IPS-NIHi11 (cell line): ENCODE data around the gene SLC26A3.

Source experiments
- DNase-seq: peaks from one replicate; pipeline ENCODE4 v3.0.0; 2012; ENCODE audit warnings: mixed read lengths, low spot score

Gene SLC26A3

DNA sequence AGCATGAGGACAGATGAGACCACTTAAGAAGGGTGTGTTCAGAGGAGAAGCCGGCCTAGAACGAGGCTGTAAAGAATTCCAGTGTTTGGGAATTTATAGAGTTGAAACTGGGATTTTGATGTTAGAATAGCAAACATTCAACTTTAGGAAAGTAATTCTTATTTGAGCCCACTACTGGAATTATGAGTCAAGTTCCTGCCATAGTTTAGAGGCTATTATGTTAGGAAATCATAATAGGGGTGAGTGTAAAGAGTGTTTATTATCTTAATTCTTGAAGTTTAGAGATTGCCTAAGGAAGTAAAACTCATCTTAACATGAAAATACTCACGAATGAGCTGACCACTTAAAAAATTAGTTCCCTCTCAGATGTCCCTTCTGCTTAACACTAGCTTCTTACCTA lies 57.0 kb downstream of the SLC26A3 start:
- DNase-seq, result no peak

DNA sequence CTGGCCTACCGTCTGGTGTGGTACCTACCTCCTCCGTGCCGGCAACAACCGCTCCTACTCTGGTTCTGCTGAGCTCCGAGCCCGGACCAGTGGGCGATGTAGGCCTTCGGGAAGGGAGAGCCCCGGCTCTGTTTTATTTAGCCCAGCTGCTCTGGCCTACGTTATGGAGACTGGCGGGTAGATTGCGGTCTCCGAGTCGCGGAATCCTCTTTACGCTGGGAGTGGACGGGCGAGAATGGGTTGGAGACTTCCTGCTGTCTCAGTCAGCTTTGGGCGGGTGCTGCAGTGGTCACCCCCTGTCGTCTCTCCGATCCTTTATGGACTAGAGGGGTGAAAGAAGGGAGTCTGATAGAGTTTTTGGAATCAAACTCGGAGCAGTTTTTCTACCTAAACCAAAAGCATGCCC lies 58.7 kb downstream of the SLC26A3 start:
- no peak for DNase-seq

DNA sequence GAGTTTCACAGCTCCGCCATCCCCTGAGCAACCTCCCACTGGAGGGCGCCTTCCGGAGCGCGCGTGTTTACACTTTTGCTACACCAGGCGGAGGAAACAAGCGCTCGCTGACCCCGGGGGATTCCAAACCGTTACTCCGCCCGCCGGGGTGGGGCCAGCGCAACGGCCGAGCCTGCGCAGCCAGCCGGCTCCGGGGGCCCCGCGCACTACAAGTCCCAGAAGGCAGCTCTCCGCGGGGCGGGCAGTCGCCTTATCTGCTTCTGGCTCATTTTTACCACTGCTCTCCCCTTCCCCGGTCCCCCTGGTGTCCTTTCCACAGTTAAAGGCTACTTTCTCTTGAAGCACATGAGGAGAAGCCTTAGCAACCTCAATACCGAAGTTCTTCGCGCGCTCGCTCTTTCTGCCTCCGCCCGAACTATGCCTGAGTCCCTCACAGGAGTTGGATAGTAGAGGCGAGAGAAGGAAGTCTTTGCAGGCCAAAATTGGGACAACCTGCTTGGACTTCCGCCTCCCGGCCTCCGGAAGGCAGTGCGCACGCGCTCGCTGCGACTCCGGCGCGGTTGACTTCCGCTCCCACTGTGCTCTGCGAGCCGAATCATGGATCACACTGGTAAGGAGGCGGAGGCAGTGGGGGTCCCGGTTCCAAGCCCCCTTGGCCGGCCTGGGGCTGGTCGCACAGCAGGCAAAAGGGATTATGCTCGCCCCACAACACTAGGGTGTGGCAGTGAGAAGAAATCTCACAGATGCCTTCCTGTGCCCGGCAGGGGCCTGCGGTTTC lies 59.3 kb downstream of the SLC26A3 start, which contains the start of gene CBLL1:
CBLL1 (plus strand) TSS at position 576 of the 778 bp plus-strand sequence; CDS start at position 598, 22 bp downstream.
- DNase-seq, result peak; percentile 91

DNA sequence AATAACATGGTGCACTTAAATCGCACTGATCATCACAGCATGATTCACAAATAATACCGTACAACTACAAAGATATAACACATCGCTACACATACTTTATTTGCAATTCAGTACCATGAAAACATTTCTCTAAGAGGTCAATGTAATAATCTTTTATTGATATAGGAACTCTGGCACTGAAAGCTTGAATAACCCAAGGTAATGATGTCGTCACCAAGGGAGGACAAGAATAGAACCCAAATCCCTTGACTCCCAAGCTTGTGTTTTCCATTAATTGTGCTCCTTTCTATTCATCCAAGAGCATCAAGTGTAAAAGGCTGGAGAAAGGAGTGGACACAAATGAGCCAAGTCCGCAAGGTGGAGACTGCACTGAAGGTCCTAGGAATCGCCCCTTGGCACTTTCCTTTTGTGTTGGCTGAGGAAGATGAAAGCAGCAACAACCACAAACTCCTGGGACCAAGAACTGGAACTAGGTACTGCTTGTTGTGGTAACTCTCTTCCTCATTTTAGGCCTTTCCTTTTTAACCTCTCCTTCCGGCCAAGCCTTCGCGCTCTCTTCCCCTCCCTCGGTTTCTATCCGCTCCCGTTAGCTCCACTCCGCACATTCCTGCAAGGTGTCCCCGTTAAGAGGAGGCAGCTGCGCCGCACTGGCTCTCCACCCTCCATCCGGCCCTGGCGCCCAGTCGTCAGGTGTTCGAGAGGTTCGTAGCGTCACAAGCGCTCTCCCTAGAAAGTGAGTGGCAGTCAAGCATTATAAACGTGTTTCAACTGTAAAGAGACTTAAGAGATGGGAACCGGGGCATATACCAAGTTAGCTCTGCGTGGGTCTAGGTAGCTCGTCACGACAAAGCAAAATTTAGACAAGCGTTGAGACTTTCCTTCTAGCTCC lies 60.1 kb downstream of the SLC26A3 start:
- peak; percentile 59 for DNase-seq

DNA sequence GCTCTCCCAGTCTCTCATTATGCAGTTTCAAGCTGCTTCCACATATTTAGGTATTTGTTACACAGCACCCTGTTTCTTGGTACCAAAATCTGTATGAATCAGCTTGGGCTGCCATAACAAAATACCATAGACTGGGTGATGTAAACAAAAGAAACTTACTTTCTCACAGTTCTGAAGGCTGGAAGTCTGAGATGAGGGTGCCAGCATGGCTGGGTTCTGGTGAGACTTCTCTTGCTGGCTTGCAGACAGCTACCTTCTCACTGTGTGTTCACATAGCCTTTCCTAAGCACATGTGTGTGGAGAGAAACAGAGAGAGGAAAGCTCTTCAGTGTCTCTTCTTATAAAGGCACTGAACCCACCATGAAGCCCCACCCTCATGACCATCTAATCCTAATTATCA lies 74.7 kb downstream of the SLC26A3 start:
- DNase-seq, result no peak

DNA sequence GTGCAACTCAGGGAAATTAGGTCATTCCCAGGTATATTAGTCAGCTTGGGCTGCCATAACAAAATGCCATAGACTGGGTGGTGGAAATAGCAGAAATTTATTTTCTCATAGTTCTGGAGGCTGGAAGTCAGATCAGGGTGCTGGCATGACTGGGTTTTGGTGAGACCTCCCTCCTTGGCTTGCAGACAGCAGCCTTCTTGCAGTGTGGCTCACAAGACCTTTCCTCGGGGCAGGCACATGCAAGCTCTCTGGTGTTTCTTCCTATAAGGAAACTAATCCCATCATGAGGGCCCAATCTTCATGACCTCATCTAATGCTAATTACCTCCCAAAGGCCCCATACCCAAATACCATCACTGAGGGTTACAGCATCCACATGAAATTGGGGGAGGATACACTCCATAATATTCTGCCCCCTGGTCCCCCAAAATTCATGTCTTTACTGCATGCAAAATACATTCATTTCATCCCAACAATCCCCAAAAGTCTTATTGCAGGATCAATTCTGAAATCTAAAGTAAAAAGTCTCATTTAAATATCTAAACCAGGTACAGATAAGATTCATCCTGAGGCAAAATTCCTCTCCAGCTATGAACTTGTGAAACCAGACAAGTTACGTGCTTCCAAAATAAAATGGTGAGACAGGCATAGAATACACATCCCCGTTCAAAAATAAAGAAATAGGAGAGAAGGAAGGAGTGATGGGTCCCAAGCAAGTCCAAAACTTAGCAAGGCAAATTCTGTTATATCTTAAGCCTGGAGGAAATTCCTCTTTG lies 76.5 kb downstream of the SLC26A3 start:
- DNase-seq, result no peak

DNA sequence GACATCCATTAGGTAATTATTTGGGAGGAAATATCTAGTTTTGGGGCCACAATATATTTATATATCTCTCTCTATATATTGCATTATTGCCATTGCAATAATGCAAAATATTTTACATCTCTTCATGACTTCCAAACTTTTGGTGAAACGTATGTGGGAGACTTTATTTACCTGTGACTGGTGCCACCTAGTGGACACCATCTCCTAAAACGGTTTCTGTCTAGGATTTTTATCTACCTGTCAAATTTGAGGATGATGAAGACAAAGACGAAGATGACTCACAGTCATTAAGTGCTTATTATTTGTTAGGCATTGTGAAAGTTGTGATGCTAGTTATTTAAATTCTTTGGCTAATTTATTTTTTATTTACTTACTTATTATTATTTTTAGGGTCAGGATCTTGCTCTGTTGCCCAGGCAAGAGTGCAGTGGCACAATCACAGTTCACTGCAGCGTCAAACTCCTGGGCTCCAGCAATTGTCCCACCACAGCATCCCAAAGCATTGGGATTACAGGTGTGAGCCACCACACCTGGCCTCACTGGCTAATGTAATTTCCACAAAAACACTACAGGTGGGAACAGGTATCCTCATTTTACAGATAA lies 77.8 kb downstream of the SLC26A3 start:
- peak; percentile 58 for DNase-seq

DNA sequence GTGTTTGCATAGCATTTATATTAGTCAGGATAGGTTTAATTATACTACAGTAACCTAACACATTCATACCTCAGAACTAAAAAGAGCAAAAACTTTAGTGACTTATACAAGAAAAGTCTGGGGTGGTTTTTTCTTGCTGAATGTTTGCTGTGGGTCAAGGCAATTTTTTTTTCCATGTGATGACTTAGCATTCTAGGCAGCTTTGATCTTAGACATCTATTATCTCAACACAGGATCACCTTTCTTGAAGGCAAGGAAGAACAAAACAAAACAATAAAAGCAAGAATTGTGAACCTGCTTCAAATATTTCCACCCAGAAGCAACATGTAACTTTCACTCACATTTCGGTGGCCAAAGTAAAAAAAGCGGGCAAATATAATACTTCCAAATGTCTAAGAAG lies 79.8 kb downstream of the SLC26A3 start:
- no peak for DNase-seq

DNA sequence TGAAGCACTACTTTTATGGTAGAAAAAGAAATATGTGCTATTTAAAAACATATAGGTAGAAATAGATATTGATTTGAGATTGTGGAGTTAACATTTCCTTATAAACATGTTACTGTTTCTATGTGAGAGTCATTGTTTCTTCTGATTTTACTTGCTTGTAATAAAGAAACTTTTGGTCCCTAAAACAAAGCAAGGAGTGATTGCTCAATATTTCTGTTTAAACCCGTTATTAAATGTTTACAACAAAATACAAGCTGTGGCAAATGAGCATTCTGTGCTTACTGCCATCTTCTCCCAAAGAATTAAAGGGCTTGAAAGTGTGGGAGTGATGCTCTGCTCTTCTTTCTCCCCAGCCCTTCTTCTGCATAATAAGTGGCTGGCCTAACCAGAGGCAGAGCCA lies 81.7 kb downstream of the SLC26A3 start:
- DNase-seq, result no peak

DNA sequence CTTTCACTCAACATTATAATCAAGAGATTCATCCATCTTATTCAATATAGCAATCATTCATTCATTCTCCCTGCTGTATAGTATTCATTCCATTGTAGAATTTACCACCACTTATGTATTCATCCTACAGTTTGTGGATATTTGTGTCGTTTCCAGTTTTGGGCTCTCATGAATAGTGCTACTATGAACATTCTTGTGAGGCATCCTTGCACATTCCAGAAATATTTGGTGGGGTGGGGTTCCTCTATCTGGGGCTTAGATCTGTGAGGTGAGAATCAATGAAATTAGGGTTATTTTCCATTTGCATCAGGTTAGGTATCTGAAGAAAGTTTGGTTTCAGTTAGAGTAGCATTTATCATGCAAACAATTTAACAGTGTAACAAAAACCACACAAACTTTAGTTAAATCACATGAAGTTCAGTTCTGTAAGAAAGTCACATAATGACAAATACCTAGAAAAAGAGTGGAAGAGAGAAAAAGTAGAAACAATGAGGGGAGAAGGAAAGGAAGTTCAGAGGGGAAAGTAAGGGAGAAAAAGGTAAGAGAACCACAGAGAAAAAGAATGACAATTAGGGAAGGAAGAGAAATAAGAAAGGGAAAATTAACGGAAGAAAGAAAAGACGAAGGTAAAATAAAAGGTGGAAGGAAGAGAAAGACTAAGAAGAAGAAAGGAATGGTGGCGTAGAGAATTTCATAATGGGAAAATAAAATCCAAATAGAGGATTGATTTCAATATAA lies 84.4 kb downstream of the SLC26A3 start:
- no peak for DNase-seq

DNA sequence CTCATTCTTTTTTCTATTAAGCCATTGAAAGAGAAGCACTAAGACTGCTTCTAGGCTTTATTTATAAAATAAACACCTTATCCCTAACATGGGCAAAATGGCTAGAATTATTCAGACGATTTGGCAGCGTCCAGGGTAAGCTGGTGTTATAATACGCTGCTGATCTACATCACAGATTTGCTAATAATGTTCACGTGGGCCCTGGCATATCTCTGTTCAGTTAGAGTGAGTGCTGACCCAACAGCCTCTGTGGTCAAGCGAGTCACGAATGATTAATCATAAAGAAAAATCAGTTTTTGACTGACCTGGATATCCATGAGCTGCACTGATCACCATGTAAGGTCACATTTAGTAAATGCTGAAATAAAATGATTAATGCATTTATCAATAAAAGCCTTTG lies 87.5 kb downstream of the SLC26A3 start:
- no peak for DNase-seq
